ENCODE measurements around the gene TBC1D8. TPM values are rescaled to one million over a fixed set of nuclear protein-coding genes. Genes with fewer than 3 reads are reported as not detected.
A peak's percentile ranks its signal among the peaks of the same experiment; 100 is the strongest.

Gene TBC1D8
- polyA plus RNA-seq, 3 donors = 16.1 to 78.0 (median 22.4) TPM

- Histone ChIP-seq H3K4me1 (ENCODE audit: control insufficient read depth in 1 of 2, insufficient read depth in 2 of 2, low read length in 2 of 2) (peaks cover 32 to 55% of the 10 kb centered on the region in 2 donors), H4K20me1 (ENCODE audit: insufficient read depth, low read length) (peaks cover 99% of the 10 kb centered on the region), H3K79me2 (ENCODE audit: insufficient read depth, low read length) (peaks cover 73% of the 10 kb centered on the region), H3K9me3 (replicated peaks in 1 of 2; ENCODE audit: control insufficient read depth in 1 of 2, insufficient read depth in 1 of 2, low read length in 2 of 2) (no peaks in the 10 kb centered on the region), H3K36me3 (replicated peaks in 1 of 2; ENCODE audit: control insufficient read depth in 1 of 2, insufficient read depth in 2 of 2, low read length in 2 of 2) (peaks cover 0 to 5% of the 10 kb centered on the region in 2 donors), H3K27me3 (ENCODE audit: control insufficient read depth in 2 of 2, insufficient read depth in 2 of 2, low read length in 2 of 2) (no peaks in the 10 kb centered on the region), H2AFZ (ENCODE audit: insufficient read depth, low read depth, low read length, poor library complexity, severe bottlenecking) (no peak overlapping the region), H3K4me3 (replicated peaks in 1 of 3; ENCODE audit: low read depth in 2 of 3, low read length in 3 of 3) (no peak overlapping the region), H3K9ac (ENCODE audit: insufficient read depth, low read length, poor library complexity, severe bottlenecking) (peak overlapping the region; percentile 24), H3K4me2 (replicated peaks; ENCODE audit: extremely low read depth, low read length, poor library complexity, severe bottlenecking) (peak overlapping the region; percentile 28), H3K27ac (ENCODE audit: low read depth in 1 of 2, low read length in 2 of 2) (no peak overlapping the region)
- Mint-ChIP-seq H3K27me3 (ENCODE audit: low read depth in 3 of 3) (peaks cover 0 to 2% (median 0%) of the 10 kb centered on the region in 3 donors), H3K27ac (peak overlapping the region in 2 of 7 donors; percentile 38 to 43), H3K9me3 (peaks cover 0 to 3% (median 0%) of the 10 kb centered on the region in 7 donors), H3K36me3 (peaks cover 15 to 30% of the 10 kb centered on the region in 2 donors), H3K4me1 (peaks cover 71% of the 10 kb centered on the region), H3K4me3 (peak overlapping the region in 1 of 2 donors; percentile 61)
- no peak for DNase-seq
- TF ChIP-seq CTCF (IDR thresholded peaks at IDR 0.05) = no peak
- intact Hi-C loops (cut with micrococcal nuclease) = loop anchor here in 1 of 2 donors (5.0 kb wide), 1 partner anchor 43 kb away; no protein-coding TSS in a partner anchor
- WGBS (ENCODE audit: insufficient coverage) = 81% methylated on average over 5 of the region's 7 CpGs
Observed at GRCh38 chr2:101124643-101125366, 26.4 kb downstream of the TBC1D8 start.

- Mint-ChIP-seq H3K4me3 (peak overlapping the region in 1 of 2 donors; percentile 33), H3K4me1 (peaks cover 80% of the 10 kb centered on the region), H3K27me3 (ENCODE audit: low read depth in 3 of 3) (peaks cover 0 to 2% (median 0%) of the 10 kb centered on the region in 3 donors), H3K36me3 (peaks cover 15 to 36% of the 10 kb centered on the region in 2 donors), H3K9me3 (peaks cover 0 to 2% (median 0%) of the 10 kb centered on the region in 7 donors), H3K27ac (peak overlapping the region in 2 of 7 donors; percentile 47 to 58)
- Histone ChIP-seq H3K4me1 (ENCODE audit: control insufficient read depth in 1 of 2, insufficient read depth in 2 of 2, low read length in 2 of 2) (peaks cover 32 to 63% of the 10 kb centered on the region in 2 donors), H3K9ac (ENCODE audit: insufficient read depth, low read length, poor library complexity, severe bottlenecking) (no peak overlapping the region), H3K9me3 (replicated peaks in 1 of 2; ENCODE audit: control insufficient read depth in 1 of 2, insufficient read depth in 1 of 2, low read length in 2 of 2) (no peaks in the 10 kb centered on the region), H3K79me2 (ENCODE audit: insufficient read depth, low read length) (peaks cover 74% of the 10 kb centered on the region), H3K36me3 (replicated peaks in 1 of 2; ENCODE audit: control insufficient read depth in 1 of 2, insufficient read depth in 2 of 2, low read length in 2 of 2) (peaks cover 0 to 5% of the 10 kb centered on the region in 2 donors), H3K4me2 (replicated peaks; ENCODE audit: extremely low read depth, low read length, poor library complexity, severe bottlenecking) (no peak overlapping the region), H4K20me1 (ENCODE audit: insufficient read depth, low read length) (peaks cover 99% of the 10 kb centered on the region), H3K27me3 (ENCODE audit: control insufficient read depth in 2 of 2, insufficient read depth in 2 of 2, low read length in 2 of 2) (no peaks in the 10 kb centered on the region), H3K4me3 (replicated peaks in 1 of 3; ENCODE audit: low read depth in 2 of 3, low read length in 3 of 3) (no peak overlapping the region), H2AFZ (ENCODE audit: insufficient read depth, low read depth, low read length, poor library complexity, severe bottlenecking) (no peak overlapping the region), H3K27ac (ENCODE audit: low read depth in 1 of 2, low read length in 2 of 2) (no peak overlapping the region)
- DNase-seq = no peak
- TF ChIP-seq CTCF (IDR thresholded peaks at IDR 0.05) = no peak
- intact Hi-C loops (cut with micrococcal nuclease) = no loop called here
- WGBS (ENCODE audit: insufficient coverage) = no CpG with 5 or more reads among the region's 5 CpGs
Observed at GRCh38 chr2:101123795-101124471, 27.2 kb downstream of the TBC1D8 start.

Data from CD14-positive monocyte (primary cell).